DMS114 treated with DMSO at 0.1 percent for 48 hours (cell line): Measurements from ENCODE around the gene HOXA7.

Experiments
- DNase-seq: peaks from one replicate; lab custom pipeline; 2025; ENCODE audit not compliant: unreplicated experiment; lab: John Stamatoyannopoulos, UW

HOXA7 gene

DNA sequence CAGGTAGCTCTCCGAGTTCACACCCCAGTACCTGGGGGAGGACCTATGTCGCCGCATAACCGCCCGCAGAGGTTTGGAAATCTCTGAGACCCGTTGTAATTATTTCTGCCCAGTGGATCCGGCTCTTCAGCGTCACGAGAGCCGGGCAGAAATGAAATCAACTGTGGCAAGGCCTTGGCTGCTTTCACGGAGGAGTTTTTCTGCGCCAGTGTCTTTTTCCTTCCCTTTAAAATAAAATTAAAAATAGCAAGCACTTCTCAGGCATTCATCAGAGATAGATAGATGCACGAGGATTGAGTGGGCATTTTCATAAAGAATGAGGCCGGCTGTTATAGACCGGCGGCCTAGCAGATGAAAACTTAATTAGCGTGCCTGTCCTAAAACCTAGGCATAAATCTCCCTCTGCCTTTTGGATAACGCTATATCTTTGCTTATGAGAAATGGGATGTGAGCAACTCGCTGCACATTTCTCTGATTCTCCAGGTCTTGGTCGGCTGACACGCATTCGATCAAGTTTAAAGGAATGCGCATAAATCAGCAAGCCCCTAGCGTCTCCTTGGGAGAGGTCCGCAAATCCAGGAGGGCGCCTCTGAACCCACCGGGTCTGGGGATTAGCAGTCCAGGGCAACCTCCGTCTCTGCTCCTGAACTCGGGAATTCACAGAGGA lies 37.0 kb upstream of the HOXA7 start:
- DNase-seq, result no peak

DNA sequence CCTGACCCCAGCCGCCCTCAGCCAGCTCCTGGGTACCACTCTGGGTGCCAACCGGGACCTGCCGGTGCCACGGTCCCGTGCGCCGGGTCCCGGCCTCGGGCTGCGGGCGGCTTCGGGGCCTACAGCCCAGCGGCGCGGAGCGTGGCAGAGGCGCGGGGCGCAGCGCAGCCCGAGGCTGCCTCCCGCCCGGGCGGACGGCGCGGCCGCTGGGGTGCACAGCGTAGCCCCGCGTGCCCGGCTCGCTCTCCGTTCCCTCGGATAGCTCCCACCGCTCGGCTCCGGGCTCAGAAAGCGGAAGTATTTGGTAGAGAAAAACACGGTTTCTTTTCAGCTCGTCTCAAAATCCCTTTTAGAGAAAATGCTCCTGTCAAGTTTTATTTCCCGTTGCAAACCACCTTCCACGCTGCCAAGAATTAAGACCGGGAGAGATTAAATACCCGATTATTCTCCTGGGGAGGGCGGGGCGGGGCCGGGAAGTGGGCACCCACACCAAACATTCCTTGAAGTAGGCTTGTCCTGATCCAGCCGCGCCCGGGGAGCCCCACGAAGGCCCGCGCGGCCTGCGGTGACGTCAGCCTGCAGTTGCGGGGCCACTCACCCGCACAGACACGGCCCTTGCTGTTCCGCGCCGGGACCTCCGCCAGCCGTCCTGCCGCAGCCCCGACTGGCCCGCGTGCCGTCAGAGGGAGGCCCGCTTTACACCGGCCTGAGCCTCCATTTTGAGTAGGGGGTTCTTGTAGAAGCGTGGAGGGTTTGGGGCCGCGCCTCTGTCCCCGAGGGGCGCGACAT lies 36.3 kb upstream of the HOXA7 start:
- DNase-seq, result no peak

DNA sequence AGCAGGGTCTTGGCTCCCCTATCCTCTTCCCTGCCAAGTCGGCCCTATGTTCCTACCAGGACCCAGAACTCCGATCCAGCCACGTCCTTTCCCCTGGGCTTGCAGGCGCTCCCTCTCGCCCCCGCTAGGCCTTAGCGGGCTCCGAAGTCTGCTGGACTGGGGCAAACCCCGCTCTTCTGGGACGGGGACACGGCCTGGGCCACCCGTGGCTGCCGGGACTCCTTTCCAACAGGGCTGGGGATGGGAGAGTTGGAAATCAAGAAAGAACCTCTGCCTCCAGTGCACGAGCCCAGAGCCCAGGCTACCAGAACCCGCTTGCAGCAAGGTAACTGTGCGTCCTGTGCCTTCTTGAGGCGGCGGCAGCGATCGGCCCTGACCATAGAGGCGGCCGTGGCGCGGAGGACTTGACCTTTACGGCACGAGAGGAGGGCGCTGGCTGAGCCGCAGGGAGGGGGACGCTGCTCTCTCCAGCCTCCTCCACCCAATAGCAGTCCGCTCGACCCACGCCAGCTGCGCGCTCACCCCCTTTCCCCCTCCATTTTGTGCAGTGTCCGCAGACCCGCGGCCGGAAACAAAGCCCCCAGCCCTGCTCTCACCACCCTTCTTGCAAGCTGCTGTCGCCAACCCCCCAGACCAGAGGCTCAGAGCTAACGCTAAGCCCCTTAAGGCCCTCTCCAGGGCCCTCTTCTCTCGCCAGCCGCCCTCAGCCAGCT lies 35.5 kb upstream of the HOXA7 start:
- DNase-seq, result no peak

DNA sequence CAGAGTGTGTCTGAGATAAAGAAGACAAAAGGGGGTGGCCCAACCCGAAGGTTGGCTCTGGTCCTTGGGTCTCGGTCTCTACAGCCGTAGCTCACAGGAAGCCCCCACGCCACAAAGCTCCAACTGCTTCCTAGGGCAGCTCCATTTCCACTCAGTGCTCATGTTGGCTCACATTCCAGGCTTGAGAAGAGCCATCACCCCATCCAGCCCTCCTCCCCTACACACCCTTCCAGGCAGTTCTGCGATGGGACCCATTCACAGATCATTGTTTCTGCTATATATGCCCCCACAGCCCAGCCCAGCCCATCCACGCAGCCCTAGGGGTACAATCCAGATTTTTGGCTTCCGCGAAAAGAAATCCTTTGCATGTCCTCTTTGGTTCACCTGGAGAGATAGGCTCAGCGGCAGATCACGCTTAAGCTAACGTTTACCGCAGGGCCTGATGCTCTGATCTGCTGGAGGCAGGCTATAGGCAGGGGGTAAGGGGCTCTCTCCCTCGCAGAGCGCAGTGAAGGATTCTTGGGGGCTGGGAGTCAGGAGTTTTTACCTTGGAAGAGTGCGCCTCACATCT lies 34.8 kb upstream of the HOXA7 start:
- DNase-seq, result no peak

DNA sequence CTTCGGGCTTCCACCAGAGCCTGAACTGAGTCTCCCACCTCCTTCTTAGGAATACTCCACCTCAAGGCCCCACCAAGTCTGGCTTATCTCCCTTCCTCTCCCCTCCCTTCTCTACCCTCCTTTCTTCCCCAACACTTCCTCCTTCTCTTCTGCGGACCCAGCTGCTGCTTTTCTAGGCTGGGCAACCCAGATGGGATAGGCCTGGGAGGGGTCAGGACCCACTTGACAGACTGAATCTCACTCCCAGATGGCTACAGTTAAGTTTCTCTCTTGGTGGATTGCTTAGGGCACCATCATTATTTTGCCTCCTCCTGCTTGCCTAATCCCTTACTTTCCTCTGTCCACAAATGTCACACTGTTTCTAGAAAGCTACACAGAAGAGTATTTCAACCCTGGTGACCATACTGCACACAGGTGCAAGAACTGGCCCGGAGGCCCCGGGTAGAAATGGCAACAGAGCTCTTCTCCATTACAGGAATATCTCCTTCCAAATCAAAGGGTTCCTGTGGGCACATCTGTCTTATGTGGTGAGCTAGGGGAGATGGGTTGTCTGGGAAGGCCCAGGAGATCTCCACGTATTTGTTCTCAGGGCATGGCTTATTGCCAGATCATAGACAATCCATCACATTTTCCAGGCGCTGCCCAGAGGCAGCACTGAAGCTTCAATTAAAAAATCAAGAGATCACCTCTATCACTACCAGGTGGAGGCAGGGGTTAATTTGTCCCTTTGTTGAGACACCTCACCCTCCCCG lies 33.7 kb upstream of the HOXA7 start:
- no peak for DNase-seq

DNA sequence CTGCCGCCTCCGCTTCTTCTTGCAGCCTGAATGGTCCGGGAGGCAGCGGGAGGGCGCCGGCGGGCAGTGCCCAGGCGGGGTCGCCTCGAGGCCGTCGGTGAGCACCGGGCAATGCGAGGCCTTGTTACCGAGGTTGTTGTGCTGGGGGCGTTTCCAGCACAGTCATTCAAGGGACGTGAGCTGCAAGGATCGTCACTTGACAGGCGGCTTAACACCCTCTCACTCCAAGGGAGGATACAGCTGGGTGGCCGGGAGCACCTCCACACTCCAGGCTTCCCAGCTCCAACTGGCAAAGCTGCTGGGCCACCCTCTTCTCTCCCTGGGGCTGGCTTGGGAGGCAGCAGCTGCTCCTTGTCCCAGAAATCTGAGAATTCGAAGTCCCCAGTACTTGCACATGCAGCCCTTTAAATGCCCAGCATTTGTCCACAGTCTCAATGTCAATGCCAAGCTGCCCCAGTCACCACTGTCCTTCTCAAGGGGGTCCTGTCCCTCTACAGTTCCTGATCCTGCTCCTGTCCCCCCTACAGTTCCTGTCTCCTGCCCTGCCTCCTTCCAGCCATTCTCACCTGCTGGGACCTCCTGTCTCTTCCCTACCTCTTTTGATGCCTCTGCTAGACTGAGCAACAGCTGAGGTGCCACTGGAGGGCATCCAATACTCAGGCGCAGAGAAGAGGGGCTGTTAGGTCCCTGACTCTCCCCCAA lies 33.0 kb upstream of the HOXA7 start:
- DNase-seq, result no peak

DNA sequence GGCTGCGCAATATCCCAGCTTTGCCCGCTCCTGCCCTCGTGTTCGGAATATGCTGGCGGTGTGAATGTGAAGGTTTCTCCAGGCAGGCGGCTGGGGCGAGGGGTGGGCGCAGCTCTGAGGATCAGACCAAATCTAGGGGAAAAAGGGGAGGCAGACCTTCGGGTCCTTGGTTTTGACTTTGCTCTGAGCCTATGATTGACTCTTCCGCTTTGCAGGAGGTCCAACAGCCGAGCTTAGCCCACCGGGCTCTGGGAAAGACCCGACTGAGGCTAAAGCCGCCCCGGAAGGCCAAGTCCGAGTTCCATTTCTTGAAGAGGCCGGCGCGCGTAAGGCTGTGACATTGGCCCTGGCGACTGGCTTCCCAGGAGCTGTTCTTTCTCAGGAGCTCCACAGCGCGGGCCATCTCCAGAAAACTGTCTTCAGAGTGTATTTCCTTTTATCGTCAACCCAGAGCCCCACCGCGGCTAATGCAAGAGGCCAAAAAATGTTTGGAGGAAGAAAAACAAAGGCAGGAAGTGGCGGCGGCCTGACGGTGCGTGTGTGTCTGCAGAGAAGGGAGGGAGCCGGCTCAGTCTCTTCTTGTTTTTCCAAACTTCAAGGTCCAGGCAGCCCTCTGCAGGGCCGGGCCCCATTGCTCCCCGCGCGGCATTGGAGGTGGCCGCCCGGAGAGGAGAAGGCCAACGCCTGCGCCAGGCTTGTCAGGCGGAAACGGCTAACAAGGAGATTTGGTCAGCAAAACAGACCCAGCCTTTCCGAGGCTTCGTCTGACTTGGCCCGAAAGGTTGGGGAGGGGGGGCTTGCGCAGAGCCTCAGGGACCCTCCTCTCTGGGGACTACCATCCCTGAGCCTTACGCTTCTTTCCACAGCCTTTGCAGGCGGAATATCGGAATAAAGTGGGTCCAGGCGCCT lies 32.2 kb upstream of the HOXA7 start:
- DNase-seq, result no peak

DNA sequence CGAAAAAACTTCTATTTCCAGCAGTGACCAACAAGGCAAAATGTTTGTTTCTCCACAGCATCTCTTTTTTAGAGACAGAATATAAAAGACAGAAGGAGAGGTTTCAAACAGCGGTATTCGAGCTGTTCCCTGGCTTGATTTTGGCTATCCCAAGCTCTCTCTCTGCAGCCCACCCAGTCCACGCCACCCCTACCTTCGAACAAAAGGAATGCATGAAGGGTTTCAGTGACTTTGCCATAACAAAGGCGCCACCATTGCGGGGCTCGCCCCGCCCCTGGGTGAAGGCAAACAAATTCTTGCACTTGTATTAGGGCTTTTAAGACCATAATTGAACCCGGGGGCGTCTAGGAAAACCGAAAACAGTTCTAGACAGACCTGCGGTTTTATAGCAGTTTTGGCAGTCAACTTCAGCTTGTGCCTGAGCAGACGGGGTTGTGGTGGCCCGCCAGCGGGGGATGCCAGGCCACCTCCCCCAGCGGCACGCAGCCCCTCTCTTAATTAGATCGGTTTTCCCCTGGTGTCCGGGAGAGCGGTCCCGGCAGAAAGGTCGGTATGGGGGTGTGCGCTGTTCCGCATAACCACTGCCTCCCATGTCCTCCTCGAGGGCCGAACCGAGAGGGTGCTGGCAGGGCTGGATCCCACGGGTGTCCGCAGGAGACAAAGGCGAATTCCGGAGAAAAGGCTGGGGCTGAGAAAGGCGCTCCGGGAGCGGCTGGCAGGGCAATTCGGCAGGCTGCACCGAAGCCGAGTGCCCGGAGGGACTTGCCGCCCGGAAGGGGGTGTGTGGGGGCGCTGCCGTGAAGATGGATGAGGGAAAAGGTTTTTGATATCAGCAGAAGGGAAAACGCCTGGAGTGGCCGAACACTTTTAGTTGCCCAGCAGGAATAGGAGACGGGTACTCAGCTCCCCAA lies 31.3 kb upstream of the HOXA7 start:
- DNase-seq, result no peak

DNA sequence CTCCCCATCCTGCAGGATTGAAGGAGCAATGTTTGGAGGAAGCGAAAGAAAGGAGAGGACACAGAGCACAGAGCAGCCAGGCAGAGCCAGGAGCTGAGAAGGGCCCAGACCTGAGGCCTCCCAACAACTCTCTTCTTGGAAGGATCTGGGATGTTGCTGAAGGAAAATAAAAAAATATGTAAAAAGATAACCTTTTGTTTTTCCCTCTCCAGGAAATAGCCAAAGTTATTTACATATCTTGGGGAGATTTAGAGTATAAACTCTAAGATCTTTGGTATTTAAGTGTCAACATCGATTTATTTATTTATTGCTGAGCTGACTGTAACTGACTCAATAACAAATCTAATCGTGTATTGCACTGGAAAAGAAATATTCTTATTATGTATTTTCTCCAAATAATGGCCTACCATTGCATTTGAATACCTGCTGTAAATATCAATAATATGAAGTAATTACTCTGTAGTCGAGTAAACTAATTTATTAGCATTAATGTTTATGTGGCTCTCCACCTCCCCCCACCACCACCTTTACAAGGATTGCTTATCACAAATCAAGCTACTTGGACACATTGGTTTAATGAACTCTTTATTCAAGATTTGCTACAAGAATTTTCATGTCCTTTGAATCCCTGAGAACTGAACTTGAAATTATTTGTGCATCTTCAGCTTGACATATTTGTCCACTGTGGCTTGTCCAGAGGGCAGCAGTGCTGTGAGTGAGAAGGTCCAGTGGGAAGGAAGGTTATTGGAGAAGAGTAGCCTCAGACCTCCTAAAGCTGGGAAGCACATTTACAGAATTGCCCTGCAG lies 30.4 kb upstream of the HOXA7 start:
- no peak for DNase-seq

DNA sequence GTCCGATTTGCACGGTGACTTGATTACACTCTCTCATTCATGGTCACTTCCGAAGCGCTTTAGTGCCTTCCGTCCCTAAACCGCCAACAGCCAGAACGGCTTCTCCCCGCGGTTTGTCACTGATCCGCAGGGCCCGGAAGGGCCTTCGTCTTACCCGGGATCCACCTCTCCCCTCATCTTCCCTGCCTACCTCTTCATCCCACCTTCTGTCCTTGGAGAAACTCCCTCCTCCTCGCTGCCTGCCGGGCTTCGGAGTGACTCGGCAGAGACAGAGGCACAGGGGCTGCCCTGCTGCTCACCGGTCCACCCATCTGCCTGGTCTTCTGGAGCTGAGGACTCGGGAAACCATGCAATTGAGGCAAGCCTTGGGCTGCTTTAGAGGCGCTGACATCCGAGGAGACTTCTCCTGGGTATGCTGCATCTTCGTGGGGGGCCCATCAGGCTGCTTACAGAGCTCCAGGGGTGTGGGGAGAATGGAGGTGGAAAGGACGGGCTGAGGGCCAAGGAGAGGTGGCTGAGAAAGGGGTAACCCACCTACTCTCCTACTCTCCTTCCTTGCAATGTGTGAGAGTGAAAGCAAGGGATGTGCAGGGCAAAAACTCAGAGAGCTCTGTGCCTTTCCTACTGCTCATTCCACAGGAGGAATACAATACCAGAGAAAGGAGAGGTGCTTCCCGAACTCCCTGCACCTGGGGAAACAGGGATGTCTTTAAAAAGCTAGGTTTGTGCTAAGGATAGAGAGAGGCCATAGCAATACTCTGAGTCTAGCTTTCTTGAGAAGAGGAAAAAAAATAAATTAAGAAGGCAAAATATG lies 29.6 kb upstream of the HOXA7 start:
- DNase-seq, result no peak

DNA sequence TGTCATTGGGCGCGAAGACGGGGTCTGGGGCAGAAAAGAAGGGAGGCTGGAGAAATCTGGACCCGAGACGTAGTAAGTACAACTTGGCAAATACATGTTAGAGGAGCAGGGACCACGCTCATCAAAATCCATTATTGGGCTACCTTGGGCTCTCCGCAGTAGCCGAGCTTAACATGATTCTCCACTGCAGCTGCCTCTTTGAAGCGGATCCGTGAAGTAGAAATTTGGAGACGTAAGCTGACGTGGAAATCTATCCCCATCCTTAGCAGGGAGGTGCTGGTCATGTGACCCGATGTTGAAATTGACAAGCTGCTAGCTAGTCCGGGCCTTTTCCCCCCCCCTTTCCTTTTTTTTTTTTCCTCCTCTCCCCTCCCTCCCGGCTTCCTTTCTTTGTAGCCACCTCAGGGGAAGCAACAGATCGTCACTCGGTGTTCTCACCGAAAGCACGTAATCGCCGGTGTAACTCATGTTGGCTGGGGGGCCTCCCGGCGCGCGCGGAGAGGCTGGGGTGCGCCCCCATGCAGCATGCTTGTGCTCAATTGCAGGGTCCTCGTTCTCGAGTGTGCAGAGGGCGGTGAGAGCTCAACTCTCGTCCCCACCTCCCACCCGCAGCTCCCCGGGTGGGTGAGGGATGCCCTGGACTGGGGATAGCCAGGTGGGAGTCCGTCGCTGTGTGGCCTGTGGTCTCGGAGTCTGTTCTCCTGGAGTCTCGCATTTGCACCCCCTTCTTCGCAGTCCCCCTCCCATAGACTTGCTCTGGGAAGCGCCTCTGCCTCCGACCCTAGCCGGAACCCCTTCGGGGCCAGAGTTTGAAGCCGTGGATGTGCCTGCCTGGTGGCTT lies 28.8 kb upstream of the HOXA7 start, which contains the start of gene HOXA11:
TSS of gene HOXA11 (minus strand) at position 220 of the 841 bp plus-strand sequence. CDS start at position 132, 88 bp downstream.
- no peak for DNase-seq

DNA sequence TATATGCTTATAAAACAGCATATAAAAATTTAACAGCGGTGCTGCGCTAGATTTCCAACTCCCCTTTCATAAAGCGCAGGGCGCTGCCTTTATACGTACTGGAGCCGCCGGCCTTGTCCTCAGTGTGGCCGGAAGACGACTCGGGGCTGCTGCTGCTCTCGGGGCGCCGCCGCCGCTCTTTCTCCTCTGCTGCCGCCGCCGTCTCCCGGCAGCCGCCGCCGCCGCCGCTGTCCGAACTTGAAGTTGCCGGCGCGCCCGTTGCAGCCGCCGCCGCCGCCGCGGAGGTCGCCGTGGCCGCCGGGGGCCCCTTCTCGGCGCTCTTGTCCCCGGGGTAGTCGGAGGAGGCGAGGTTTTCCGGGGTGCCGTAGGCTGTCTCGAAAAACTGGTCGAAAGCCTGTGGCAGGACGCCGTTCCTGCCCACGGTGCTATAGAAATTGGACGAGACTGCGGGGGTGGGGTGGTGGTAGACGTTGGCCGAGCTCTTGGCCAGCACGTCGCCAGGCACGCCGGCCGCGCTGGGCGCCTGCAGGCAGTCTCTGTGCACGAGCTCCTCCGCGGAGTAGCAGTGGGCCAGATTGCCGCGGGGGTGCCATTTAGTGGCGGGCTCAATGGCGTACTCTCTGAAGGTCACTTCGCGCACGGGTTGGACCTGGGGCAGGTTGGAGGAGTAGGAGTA lies 28.0 kb upstream of the HOXA7 start:
- DNase-seq, result no peak

DNA sequence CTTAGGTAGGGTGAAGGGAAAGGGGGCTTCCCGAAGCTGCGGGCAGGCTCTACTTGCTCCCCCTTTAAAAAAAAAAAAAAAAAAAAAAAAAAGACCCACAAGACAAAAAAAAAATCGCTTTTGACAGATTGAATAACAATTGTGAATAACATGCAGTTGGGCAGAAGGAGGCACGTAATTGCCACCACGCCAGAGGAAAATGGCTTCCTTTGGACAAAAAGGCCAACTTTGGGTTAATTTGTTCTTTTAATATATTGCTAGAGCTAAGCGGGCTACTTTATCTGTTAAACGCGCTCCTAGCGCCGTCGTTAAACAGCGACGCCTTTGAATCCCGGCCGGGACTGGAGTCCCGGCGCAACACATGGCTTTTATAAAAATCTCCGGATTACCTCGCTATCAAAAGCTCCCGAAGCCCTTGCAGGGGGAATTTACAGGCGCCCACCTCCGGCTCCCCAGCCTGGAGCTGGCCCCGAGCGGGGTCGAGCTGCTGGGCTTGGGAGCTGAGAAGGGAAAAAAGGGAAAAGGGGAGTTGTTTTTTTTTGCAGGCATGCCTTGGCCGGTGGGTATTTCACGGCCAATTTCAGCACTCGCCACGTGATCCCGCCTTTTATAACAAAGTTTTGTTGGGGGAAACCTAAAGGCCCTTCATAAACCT lies 27.3 kb upstream of the HOXA7 start:
- DNase-seq, result no peak

DNA sequence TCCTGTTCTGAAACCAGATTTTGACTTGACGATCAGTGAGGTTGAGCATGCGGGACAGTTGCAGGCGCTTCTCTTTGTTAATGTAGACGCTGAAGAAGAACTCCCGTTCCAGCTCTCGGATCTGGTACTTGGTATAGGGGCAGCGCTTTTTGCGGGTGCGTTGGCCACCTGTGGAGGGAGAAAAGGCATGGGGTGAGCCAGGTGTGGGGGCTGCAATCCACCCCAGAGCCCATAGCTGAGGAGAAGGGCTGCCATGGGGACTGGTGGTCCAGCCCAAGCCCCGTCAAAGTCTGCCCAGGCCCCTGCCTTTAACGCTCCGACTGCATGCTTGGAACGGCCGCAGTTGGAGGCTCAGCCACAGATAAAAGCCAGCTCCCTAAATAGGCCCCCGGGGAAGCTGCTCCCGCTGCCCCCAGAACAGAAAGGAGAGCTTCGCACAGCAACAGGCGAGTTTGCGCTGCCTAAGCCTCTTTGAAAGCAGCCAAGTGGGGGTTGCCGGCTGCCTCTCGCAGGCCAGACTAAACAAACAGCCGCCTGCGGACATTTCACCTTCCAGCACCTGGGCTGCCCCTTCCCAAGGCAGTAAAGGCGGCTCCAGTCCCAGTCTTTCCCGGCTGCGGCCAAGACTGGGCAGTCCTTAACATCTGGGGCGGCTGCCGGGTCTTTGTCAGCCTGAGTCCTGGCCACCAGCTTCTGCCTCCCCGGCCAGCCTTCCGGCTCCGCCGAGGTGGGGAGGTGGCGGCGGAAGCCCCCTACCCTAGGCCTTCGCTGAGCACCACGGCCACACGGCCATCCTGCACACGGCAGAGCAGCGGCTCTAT lies 26.6 kb upstream of the HOXA7 start:
- no peak for DNase-seq
